Mesenchymal stem cell (in vitro differentiated cells and primary cell): Measurements from ENCODE around the gene ITGA2.

Experiments
- DNase-seq: peaks from one replicate; pipeline ENCODE4 v3.0.0-alpha.2; 2013
- H2AFZ ChIP-seq: one replicate; pipeline ENCODE4 v1.6.1; 2013; ENCODE audit warnings: low read depth, mild to moderate bottlenecking, control low read depth, inconsistent platforms, low read length, moderate library complexity
- H2AK5ac ChIP-seq: 2 replicates; pipeline ENCODE4 v1.6.1; 2013; ENCODE audit warnings: low read length, moderate library complexity, mild to moderate bottlenecking, inconsistent platforms; ENCODE audit not compliant: severe bottlenecking
- H2BK120ac ChIP-seq: one replicate; pipeline ENCODE4 v1.6.1; 2013; ENCODE audit warnings: low read depth, mild to moderate bottlenecking, inconsistent platforms, low read length, moderate library complexity
- H2BK12ac ChIP-seq, 2 experiments: one replicate each; pipeline ENCODE4 v1.6.1; 2013; ENCODE audit warnings: inconsistent platforms in 2 of 2, low read length in 2 of 2, mild to moderate bottlenecking in 2 of 2, moderate library complexity in 2 of 2, control low read depth in 1 of 2
- H2BK15ac ChIP-seq: one replicate; pipeline ENCODE4 v1.6.1; 2013; ENCODE audit warnings: mild to moderate bottlenecking, low read depth, inconsistent platforms; ENCODE audit not compliant: poor library complexity, severe bottlenecking
- H2BK5ac ChIP-seq: 2 replicates; pipeline ENCODE4 v1.6.1; 2013; ENCODE audit warnings: low read depth, mild to moderate bottlenecking, low read length, control low read depth, inconsistent platforms; ENCODE audit not compliant: poor library complexity, severe bottlenecking
- H3K14ac ChIP-seq, 2 experiments: one replicate each; pipeline ENCODE4 v1.6.1; 2013; ENCODE audit warnings: inconsistent platforms in 2 of 2, low read length in 2 of 2, control low read depth in 1 of 2, mild to moderate bottlenecking in 1 of 2, moderate library complexity in 1 of 2
- H3K18ac ChIP-seq, 2 experiments: one replicate each; pipeline ENCODE4 v1.6.1; 2013; ENCODE audit warnings: inconsistent platforms in 2 of 2, low read length in 2 of 2, control low read depth in 1 of 2, low read depth in 1 of 2, mild to moderate bottlenecking in 1 of 2
- H3K23ac ChIP-seq, 2 experiments: one replicate each; pipeline ENCODE4 v1.6.1; 2013; ENCODE audit warnings: inconsistent platforms in 2 of 2, low read length in 2 of 2, mild to moderate bottlenecking in 2 of 2, moderate library complexity in 2 of 2, control low read depth in 1 of 2
- H3K27ac ChIP-seq: 2 replicates; pipeline ENCODE4 v1.5.1; 2013; ENCODE audit warnings: mild to moderate bottlenecking, moderate library complexity, low read length, control low read depth, inconsistent platforms; ENCODE audit not compliant: poor library complexity, severe bottlenecking
- H3K27me3 ChIP-seq, 2 experiments: 2 replicates each; pipeline versions ENCODE4 v1.6.1 to v1.7.0; 2013; ENCODE audit warnings: low read length in 2 of 2, mild to moderate bottlenecking in 2 of 2, moderate library complexity in 2 of 2, control low read depth in 1 of 2, inconsistent platforms in 1 of 2; ENCODE audit not compliant: control insufficient read depth in 1 of 2, insufficient read depth in 1 of 2
- H3K36me3 ChIP-seq, 2 experiments: 2 replicates each; pipeline versions ENCODE4 v1.6.1 to v1.7.0; 2013; ENCODE audit warnings: low read length in 2 of 2, control low read depth in 1 of 2, inconsistent platforms in 1 of 2, low read depth in 1 of 2, mild to moderate bottlenecking in 1 of 2; ENCODE audit not compliant: insufficient read depth in 2 of 2, control insufficient read depth in 1 of 2
- H3K4ac ChIP-seq, 2 experiments: one replicate each; pipeline ENCODE4 v1.6.1; 2013; ENCODE audit warnings: inconsistent platforms in 2 of 2, low read length in 2 of 2, mild to moderate bottlenecking in 2 of 2, moderate library complexity in 2 of 2, control low read depth in 1 of 2, low read depth in 1 of 2
- H3K4me1 ChIP-seq: 2 replicates; pipeline ENCODE4 v1.6.1; 2013; ENCODE audit warnings: low read depth, low read length, control low read depth; ENCODE audit not compliant: control insufficient read depth, insufficient read depth
- H3K4me2 ChIP-seq: 2 replicates; pipeline ENCODE4 v1.6.1; 2013; ENCODE audit warnings: low read length, mild to moderate bottlenecking, inconsistent platforms; ENCODE audit not compliant: poor library complexity, severe bottlenecking
- H3K4me3 ChIP-seq, 2 experiments: 2 replicates each; pipeline versions ENCODE4 v1.5.1 to v1.7.0; 2013; ENCODE audit warnings: low read length in 2 of 2, mild to moderate bottlenecking in 2 of 2, control low read depth in 1 of 2, low read depth in 1 of 2; ENCODE audit not compliant: insufficient read depth in 1 of 2
- H3K79me1 ChIP-seq: replicated peaks from 2 replicates; pipeline ENCODE4 v1.6.1; 2013; ENCODE audit warnings: mild to moderate bottlenecking, control low read depth, low read length, inconsistent platforms; ENCODE audit not compliant: poor library complexity, severe bottlenecking
- H3K9ac ChIP-seq: 2 replicates; pipeline ENCODE4 v1.7.0; 2013; ENCODE audit warnings: mild to moderate bottlenecking, low read length, moderate library complexity
- H3K9me3 ChIP-seq: 2 replicates; pipeline ENCODE4 v1.7.0; 2013; ENCODE audit warnings: mild to moderate bottlenecking, low read length; ENCODE audit not compliant: control insufficient read depth
- H4K8ac ChIP-seq: one replicate; pipeline ENCODE4 v1.6.1; 2013; ENCODE audit warnings: inconsistent platforms, mild to moderate bottlenecking, low read length, moderate library complexity
- H4K91ac ChIP-seq: one replicate; pipeline ENCODE4 v1.6.1; 2013; ENCODE audit warnings: mild to moderate bottlenecking, low read length, inconsistent platforms
- WGBS: methylation state at CpG from one replicate; pipeline ENCODE4 v1.1.7; 2013; ENCODE audit warnings: mixed read lengths; 5-methylcytosine and 5-hydroxymethylcytosine counted together

The ITGA2 gene

DNA sequence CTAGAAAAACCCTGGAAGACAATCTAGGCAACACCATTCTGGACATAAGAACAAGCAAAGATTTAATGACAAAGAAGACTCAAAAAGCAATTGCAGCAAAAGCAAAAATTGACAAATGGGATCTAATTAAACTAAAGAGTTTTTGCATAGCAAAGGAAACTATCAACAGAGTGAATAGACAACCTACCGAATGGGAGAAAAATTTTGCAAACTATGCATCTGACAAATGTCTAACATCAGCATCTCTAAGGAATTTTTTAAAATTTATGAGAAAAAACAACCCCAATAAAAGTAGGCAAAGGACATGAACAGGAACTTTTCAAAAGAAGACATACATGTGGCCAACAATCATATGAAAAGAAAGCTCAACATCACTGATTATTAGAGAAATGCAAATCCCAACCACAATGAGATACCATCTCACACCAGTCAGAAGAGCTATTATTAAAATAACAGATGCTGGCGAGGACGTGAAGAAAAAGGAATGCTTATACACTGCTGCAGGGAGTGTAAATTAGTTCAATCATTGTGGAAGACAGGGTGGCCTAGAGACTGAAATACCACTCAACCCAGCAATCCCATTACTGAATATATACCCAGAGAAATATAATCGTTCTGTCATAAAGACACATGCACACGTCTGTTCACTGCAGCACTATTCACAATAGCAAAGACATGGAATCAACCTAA is 116.6 kb downstream of the ITGA2 start:
- no peak overlapping the region for H3K18ac ChIP-seq
- H3K23ac ChIP-seq: no peak overlapping the region
- no peak overlapping the region for H3K4me2 ChIP-seq
- 80% methylated on average over 1 of the region's 5 CpGs for WGBS
- no peak overlapping the region for H2BK120ac ChIP-seq
- no peak overlapping the region for H4K8ac ChIP-seq
- no peak overlapping the region for H3K9ac ChIP-seq
- no peak for DNase-seq
- no peak overlapping the region for H2BK12ac ChIP-seq
- no peaks in the 10 kb centered on the region for H3K27me3 ChIP-seq
- no peak overlapping the region for H3K14ac ChIP-seq
- H4K91ac ChIP-seq: no peak overlapping the region
- H3K36me3 ChIP-seq: peaks cover 0 to 53% of the 10 kb centered on the region in 2 experiments
- peaks cover 15% of the 10 kb centered on the region for H3K79me1 ChIP-seq
- no peak overlapping the region for H2BK5ac ChIP-seq
- no peak overlapping the region for H3K27ac ChIP-seq
- H3K4me3 ChIP-seq: no peak overlapping the region
- no peak overlapping the region for H2BK15ac ChIP-seq
- no peak overlapping the region for H2AK5ac ChIP-seq
- H2AFZ ChIP-seq: no peak overlapping the region
- H3K4ac ChIP-seq: no peak overlapping the region
- no peaks in the 10 kb centered on the region for H3K9me3 ChIP-seq
- H3K4me1 ChIP-seq: no peaks in the 10 kb centered on the region

DNA sequence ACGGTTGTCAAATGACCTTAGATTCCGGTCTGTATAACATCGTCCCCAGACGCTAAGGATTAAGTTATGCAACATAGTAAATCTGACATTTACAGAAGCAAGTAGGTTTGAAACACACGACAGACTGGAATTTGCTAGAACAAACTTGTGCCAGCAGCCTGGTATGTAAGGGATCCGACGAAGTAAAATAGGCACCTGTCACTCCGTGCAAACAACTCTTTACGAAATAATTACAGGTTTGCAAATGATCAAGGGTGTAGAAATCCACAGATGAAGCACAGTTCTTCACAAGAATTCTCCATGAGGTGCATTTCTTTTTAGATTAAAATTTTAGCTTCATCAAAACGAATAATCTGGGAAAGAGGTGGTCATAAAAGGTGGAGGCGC is 119.9 kb downstream of the ITGA2 start:
- no peak overlapping the region for H2BK15ac ChIP-seq
- WGBS: 7% methylated on average over 8 of the region's 11 CpGs
- H3K9me3 ChIP-seq: no peaks in the 10 kb centered on the region
- DNase-seq: peak; percentile 44
- H2BK5ac ChIP-seq: no peak overlapping the region
- no peak overlapping the region for H3K27ac ChIP-seq
- peaks cover 0 to 27% of the 10 kb centered on the region in 2 experiments for H3K36me3 ChIP-seq
- peaks cover 9% of the 10 kb centered on the region for H3K79me1 ChIP-seq
- H3K23ac ChIP-seq: no peak overlapping the region
- H2AK5ac ChIP-seq: no peak overlapping the region
- no peaks in the 10 kb centered on the region for H3K27me3 ChIP-seq
- no peaks in the 10 kb centered on the region for H3K4me1 ChIP-seq
- H3K4me3 ChIP-seq: peak overlapping the region; percentile 88 to 98
- H2BK120ac ChIP-seq: no peak overlapping the region
- H4K8ac ChIP-seq: no peak overlapping the region
- no peak overlapping the region for H2BK12ac ChIP-seq
- no peak overlapping the region for H4K91ac ChIP-seq
- H3K9ac ChIP-seq: peak overlapping the region; percentile 87
- peak overlapping the region; percentile 90 for H3K4me2 ChIP-seq
- no peak overlapping the region for H3K4ac ChIP-seq
- H3K18ac ChIP-seq: no peak overlapping the region
- H3K14ac ChIP-seq: no peak overlapping the region
- H2AFZ ChIP-seq: no peak overlapping the region

DNA sequence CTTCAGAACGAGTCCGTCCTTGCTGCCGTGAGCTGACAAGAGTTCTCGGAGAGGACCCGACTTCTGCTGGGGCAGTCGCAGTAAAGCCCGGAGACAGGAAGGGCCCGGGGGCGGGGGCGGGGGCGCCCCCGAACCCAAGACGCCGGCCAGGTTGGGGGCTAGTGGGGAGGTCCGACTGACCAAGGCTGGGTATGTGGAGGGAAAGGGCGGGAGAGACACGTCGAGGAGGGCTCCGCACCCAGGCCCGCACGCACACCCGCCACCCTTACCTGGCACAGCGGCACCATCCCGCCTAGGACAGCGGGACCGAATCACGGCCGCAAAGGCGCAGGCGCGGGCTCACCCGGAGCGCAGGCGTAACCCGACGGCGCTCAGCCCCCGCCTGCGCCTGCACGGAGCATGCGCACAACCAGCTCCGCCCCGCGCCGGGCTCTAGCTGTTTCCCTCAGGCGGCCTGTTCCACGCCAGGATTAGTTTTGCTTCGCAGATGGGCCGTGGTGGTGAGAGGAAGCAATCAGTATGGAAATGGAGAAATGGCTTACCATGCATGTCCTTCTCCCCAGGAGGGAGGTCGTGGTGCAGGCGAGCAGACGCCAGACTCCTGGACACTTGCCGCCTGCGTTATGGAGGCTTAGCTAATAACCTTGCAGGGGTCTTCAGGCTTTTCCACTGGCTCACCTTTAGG is 120.4 kb downstream of the ITGA2 start, which contains the start of gene MOCS2:
TSS of gene MOCS2 (minus strand) at position 315 of the 685 bp plus-strand sequence. CDS start 2,583 bp downstream, outside the sequence.
- Histone ChIP-seq H2BK120ac (peak within 1 kb of the TSS; percentile 52), H2BK12ac (peak within 1 kb of the TSS in 1 of 2 experiments; percentile 64), H3K4me3 (peak within 1 kb of the TSS; percentile 88 to 98), H4K91ac (peak within 1 kb of the TSS; percentile 94), H2AK5ac (peak within 1 kb of the TSS; percentile 73), H3K18ac (peak within 1 kb of the TSS; percentile 88 to 95), H3K9me3 (no peaks in the 10 kb centered on the region), H2AFZ (peak within 1 kb of the TSS; percentile 76), H4K8ac (peak within 1 kb of the TSS; percentile 76), H3K27ac (no peak within 1 kb of the TSS), H3K9ac (peak within 1 kb of the TSS; percentile 87), H3K27me3 (no peaks in the 10 kb centered on the region), H2BK5ac (no peak within 1 kb of the TSS), H3K4me2 (peak within 1 kb of the TSS; percentile 90), H3K4me1 (no peaks in the 10 kb centered on the region), H3K23ac (no peak within 1 kb of the TSS), H3K36me3 (peaks cover 0 to 25% of the 10 kb centered on the region in 2 experiments), H3K14ac (peak within 1 kb of the TSS in 1 of 2 experiments; percentile 56), H2BK15ac (peak within 1 kb of the TSS; percentile 84), H3K4ac (peak within 1 kb of the TSS; percentile 2 to 65), H3K79me1 (peaks cover 9% of the 10 kb centered on the region)
- DNase-seq: peak; percentile 88
- WGBS: under 1% methylated on average over 45 of the region's 54 CpGs

DNA sequence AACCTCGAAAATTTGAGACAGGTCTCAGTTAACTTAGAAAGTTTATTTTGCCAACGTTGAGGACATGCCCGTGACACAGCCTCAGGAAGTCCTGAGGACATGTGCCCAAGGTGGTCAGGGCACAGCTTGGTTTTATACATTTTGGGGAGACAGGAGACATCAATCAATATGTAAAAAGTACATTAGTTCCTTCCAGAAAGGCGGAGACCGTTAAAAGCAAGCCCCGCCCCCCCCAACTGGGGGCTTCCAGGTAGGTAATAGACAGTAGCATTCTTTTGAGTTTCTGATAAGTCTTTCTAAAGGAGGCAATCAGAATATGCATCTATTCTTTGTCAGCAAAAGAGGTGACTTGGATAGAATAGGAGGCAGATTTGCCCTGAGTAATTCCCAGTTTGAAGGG is 121.0 kb downstream of the ITGA2 start:
- Histone ChIP-seq H3K18ac (peak overlapping the region; percentile 56 to 88), H3K27me3 (no peaks in the 10 kb centered on the region), H3K9ac (peak overlapping the region; percentile 87), H2AK5ac (no peak overlapping the region), H3K9me3 (no peaks in the 10 kb centered on the region), H3K4me3 (peak overlapping the region; percentile 88 to 98), H2AFZ (peak overlapping the region; percentile 51), H3K36me3 (peaks cover 0 to 25% of the 10 kb centered on the region in 2 experiments), H3K79me1 (peaks cover 8% of the 10 kb centered on the region), H4K8ac (no peak overlapping the region), H2BK120ac (no peak overlapping the region), H3K4me2 (peak overlapping the region; percentile 47), H3K14ac (no peak overlapping the region), H3K4ac (peak overlapping the region; percentile 1 to 2), H3K27ac (no peak overlapping the region), H3K23ac (no peak overlapping the region), H2BK12ac (no peak overlapping the region), H2BK5ac (no peak overlapping the region), H4K91ac (no peak overlapping the region), H3K4me1 (no peaks in the 10 kb centered on the region), H2BK15ac (no peak overlapping the region)
- 19% methylated on average over 6 of the region's 6 CpGs for WGBS
- no peak for DNase-seq
